Measurements from ENCODE around the gene CELF1.

DNA sequence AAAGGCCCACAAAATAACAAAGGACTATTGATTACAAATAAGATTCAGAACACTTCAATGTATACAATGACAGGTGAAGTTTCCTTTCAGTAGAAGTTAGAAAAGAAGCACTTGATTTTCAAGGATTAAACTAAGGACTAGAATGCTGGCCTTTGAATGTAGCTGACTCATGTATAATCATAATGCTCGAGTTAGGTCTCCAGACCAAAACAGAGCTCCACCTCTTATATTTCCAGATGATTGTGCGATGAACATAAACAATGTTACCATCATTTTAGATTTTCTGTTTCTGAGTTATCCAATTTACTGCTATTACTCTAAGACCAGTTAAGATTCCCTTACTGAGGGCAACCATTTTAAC, 63.6 kb downstream of the CELF1 start:
- TF ChIP-seq EZH2 (IDR thresholded peaks at IDR 0.05; ENCODE audit: low read depth, unreplicated experiment) (no peak), POLR2AphosphoS5 (IDR thresholded peaks at IDR 0.05; ENCODE audit: low read depth) (no peak), NANOG (IDR thresholded peaks at IDR 0.05; ENCODE audit: borderline replicate concordance) (no peak), EZH2phosphoT487 (IDR thresholded peaks at IDR 0.05; ENCODE audit: unreplicated experiment) (no peak), JUNB (IDR thresholded peaks at IDR 0.05; ENCODE audit: unreplicated experiment) (no peak), STAT1 (IDR thresholded peaks at IDR 0.05; ENCODE audit: unreplicated experiment) (no peak), CREB1 (CRISPR knock-in tag; IDR thresholded peaks at IDR 0.05; ENCODE audit: low read depth) (no peak), ZNF114 (CRISPR knock-in tag; IDR thresholded peaks at IDR 0.05) (no peak)
- TF ChIP-seq, protein P1, sequence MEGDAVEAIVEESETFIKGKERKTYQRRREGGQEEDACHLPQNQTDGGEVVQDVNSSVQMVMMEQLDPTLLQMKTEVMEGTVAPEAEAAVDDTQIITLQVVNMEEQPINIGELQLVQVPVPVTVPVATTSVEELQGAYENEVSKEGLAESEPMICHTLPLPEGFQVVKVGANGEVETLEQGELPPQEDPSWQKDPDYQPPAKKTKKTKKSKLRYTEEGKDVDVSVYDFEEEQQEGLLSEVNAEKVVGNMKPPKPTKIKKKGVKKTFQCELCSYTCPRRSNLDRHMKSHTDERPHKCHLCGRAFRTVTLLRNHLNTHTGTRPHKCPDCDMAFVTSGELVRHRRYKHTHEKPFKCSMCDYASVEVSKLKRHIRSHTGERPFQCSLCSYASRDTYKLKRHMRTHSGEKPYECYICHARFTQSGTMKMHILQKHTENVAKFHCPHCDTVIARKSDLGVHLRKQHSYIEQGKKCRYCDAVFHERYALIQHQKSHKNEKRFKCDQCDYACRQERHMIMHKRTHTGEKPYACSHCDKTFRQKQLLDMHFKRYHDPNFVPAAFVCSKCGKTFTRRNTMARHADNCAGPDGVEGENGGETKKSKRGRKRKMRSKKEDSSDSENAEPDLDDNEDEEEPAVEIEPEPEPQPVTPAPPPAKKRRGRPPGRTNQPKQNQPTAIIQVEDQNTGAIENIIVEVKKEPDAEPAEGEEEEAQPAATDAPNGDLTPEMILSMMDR (conservative IDR thresholded peaks at IDR 0.05; ENCODE audit: low read depth in 2 of 2) = no peak
- TF ChIP-seq, protein P2, sequence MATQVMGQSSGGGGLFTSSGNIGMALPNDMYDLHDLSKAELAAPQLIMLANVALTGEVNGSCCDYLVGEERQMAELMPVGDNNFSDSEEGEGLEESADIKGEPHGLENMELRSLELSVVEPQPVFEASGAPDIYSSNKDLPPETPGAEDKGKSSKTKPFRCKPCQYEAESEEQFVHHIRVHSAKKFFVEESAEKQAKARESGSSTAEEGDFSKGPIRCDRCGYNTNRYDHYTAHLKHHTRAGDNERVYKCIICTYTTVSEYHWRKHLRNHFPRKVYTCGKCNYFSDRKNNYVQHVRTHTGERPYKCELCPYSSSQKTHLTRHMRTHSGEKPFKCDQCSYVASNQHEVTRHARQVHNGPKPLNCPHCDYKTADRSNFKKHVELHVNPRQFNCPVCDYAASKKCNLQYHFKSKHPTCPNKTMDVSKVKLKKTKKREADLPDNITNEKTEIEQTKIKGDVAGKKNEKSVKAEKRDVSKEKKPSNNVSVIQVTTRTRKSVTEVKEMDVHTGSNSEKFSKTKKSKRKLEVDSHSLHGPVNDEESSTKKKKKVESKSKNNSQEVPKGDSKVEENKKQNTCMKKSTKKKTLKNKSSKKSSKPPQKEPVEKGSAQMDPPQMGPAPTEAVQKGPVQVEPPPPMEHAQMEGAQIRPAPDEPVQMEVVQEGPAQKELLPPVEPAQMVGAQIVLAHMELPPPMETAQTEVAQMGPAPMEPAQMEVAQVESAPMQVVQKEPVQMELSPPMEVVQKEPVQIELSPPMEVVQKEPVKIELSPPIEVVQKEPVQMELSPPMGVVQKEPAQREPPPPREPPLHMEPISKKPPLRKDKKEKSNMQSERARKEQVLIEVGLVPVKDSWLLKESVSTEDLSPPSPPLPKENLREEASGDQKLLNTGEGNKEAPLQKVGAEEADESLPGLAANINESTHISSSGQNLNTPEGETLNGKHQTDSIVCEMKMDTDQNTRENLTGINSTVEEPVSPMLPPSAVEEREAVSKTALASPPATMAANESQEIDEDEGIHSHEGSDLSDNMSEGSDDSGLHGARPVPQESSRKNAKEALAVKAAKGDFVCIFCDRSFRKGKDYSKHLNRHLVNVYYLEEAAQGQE (IDR thresholded peaks at IDR 0.05; ENCODE audit: unreplicated experiment) = no peak

Data from GM23338 (cell line).